Hepatic stellate cell (primary cell): ENCODE results near the gene ERC2.

Experiments
- DNase-seq: peaks from one replicate; pipeline ENCODE4 v3.0.0; 2011; ENCODE audit warnings: low spot score

ERC2 gene

DNA sequence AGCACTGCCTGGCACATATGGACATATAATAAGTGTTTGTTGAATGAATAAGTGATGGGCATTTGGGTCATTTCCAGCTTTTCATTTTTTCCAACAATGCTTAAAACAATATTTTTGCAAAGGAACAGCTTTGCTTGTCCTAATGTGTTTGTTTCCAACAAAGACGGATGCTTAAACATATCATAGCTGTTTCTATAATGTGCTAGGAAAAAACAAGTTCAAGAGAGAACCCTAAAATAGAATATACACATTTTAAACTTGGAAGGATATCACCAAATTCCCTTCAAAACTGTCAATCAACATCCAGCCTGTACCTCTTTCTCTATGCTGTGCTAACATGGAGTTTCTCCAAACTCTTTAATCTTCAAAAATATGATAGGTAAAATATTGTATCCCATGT lies 756.6 kb downstream of the ERC2 start:
- no peak for DNase-seq

DNA sequence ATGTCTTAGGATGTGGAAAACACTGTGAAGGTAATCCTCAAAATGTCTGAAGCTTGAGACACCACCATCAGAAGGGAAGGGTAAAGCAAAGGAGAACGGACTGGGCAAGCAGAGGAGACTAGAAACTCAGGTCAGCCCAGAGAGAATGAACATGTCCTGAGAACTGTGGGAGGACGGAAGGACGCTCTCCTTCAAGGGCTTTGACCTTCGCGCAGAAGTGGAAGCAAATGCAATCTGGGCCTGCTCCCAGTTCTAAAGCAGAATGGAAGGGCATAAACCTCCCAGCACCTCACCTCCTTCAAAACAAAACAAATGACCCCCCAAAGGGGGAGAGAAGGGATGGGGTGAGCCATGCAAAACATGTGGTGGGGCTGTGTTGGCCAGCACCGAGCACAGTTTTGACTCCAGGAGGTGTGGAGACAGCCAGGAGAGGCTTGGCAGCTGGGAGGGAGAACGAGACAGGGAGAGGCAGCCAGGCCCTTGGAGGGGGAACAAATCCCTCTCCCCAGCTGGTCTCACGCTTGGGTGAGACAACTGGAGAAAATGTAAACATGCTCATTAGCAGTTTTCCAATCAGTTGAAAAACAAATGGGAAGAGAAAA lies 758.8 kb downstream of the ERC2 start:
- no peak for DNase-seq

DNA sequence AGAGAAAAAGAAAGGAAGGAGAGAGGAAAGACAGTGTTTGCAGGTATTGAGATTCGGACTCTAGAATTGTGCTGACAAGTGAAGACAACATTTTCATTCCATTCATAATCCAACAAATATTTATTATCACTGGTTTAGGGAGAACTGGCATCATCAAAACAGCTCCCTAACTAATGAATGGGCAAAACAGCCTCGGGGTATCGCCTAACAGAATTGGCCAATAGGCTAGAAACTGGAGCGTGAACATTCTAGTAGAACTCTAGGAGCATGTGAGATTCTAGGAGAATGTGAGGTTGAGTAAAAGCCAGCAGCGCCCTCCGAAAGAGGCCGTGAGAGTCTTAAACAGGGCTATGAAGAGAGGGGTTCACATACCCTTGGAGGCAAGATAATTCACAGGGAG lies 759.3 kb downstream of the ERC2 start:
- DNase-seq: no peak

DNA sequence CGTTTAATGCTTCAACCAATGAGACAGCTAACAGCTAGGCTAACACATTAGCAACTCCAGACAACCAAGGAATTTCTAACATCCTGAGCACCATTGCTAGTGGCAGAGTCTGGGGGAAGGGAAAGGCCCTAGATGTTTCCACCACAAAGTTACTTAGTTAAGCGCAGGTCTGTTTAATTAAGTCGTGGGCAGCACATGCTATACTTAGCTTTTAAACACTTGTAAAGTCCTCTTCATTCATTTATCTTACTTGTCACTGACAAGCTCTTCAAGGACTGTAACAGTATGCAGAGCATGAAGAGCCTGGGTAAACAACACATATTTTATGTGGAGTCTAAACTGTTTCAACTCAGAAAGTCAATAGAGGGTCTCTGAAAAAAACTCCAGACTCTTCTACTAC lies 760.0 kb downstream of the ERC2 start:
- DNase-seq: no peak

DNA sequence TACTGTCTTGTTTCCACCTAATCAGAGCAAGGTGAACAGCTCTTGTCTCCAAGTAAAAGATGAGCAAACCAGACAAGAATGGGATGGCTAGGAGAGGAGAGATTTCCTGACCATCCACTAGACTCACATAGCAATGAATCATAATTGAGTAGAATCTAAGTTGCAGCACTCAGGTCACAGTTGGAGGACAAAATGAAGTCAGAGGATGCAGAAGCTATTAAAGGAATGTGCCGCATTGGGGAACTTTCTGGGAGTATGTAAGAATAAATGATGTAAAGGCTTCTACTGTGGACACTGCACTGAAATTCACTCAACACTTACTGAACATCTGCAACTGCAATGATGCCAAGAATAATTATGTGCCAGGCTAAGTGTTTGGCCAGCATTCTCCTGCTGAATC lies 763.7 kb downstream of the ERC2 start:
- DNase-seq: peak; percentile 29

DNA sequence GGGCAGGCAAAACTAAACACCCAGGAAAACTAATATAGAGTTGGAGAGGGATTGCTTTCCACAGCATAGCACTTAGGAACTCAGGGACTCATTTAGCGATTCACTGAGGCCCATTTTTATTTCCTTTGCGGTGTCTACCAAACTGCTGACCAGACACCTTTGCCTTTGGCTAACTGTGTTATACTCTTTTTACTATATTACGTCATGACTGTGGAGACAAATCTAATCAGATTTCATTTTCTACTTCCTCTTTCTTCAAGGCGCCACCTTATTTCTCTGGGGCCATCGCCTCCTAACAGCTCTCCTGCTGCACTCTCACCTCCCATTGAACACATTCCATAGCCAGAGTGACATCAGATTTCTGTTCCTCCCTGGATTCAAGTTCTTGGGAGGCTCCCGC lies 765.4 kb downstream of the ERC2 start:
- no peak for DNase-seq

DNA sequence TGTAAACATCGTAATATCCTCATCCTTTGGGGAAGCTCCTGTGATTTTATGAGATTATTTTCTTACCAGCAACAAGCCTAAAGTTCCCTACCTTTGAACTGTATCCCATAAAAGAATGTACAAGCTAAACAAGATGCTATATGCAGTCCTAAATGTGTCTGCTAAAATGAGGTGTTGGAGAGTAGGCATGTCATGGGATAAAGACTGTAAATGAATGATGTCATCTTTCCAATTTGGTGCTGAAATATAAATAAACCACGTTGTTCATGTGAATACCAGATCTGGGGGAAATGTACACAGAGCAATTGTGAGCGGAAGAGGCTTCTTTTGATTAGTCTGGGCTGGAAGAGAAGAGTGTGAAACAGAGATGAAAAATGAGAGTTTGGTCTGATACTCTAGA lies 766.3 kb downstream of the ERC2 start:
- DNase-seq: no peak

DNA sequence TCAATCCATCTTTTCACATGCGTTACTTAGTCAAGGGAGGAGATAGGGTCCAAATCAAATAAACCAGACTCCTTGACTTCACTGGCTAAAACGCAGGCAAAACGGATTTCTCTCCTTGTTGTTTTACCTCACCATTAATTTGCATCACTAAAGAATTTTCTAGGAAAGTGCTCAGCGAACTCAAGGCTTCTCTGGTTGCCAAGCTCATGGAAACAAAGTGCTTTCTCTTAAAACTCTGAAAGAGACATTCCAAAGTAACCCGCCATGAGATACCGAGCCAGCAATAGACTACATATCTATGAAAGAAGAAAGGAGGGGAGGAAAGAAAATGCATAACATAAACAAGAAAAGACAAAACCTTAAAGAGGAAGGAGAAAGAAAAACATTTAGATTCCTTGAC lies 769.4 kb downstream of the ERC2 start:
- no peak for DNase-seq

DNA sequence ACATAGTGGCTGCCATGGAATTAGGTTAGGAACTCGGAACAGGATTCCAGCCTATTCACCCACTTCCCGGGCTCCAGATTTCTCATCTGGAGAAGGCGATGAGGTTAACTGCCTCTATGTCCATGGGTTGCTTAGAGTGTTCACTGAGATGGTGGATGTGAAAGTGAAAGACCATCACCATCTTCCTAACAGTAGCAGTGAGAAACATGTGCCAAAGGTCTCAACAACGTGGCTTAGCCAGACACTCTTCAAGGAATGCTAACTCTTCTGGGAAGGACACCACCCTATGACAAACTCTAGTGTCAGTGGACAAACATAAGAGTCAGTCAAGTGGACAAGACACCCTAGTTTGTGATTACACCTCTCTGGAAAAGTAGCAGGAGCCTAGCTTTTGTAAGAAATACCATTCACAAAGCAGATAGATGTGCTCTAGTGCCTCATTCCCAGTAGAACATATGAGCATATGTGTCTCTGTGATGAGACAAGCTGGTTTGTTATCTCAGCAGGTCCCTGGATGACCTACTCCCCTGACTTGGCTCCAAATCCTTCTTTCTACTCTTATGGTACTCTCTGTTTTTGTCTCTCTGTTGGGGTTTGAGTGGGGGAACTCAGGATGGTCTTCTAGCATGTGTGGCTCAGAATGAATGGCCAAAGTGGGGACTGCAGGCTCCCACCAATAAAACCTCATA lies 770.9 kb downstream of the ERC2 start:
- no peak for DNase-seq

DNA sequence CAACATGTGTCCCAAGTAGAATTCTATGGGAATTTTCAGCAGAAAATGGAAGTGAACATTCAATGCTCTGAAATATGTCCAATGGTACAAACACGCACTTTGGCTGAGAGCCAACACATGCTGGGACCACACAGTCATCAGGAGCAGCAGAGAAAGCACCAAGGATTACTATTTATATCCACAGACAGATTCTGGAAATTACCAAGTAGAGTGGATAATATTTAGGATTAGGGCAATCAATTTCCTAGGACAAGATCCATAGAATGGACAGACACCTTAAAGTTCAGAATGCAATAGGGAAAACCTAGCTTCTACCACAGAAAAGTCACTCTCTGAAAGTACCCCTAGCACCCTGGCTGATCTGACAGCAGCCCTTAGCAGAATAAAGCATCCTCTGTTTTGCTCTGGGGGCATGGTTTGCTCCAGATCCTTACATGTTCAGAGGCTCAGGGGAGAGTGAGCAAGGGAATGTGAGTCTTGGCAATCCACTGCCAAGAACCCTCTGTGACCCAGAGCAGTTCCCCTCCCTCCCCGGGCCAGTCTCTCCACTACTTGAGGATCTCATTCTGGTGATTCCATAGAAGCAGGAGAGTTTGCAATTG lies 775.2 kb downstream of the ERC2 start:
- peak; percentile 40 for DNase-seq

DNA sequence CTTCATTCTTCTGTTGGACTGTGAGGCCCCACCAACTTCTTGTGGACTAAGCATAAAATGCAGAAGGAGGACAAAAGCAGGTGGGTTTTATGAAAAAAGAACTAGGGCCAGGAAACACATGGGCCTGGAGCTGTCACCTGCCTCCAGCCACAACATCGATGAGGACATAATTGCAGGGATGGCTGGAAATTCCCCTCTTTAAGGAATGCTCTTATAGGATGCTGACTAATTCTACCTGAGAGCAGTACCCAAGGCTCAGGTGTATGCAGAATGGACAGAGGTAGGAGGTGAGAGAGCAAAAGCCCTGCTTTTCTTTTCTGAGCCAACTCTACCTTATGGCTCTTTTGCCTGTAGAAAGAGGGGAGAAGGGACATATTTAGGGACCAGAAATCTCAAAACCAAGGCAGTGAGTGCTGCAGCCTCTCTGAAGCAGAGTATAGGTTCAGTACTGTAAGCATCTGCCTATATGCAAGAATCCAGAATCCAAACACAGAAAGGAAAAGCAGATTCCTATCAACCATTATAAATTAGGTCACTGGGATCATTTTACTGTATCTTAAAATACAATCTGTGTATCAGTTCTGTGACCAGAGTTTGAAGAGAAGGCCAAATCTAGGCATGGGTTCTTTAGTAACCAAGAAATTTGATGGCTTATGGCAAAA lies 775.8 kb downstream of the ERC2 start:
- no peak for DNase-seq

DNA sequence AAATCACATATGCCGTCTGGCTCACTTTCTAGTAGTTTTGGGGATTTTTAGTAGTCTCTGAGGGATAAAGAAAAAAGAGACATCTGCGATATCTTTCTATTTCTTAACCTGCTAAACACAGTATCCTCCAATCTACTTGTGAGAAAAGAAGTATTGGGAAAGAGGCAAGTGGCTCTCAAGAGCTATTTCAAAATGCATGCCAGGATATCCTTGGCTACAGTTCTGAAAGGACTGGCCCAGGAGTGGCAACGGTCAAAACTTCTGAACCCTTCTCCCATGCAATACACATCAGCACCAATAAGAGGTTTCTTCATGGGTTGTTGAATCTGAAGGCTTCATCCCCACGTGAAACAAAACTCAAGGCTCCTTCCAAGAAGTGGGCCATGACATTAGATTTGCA lies 777.1 kb downstream of the ERC2 start:
- no peak for DNase-seq

DNA sequence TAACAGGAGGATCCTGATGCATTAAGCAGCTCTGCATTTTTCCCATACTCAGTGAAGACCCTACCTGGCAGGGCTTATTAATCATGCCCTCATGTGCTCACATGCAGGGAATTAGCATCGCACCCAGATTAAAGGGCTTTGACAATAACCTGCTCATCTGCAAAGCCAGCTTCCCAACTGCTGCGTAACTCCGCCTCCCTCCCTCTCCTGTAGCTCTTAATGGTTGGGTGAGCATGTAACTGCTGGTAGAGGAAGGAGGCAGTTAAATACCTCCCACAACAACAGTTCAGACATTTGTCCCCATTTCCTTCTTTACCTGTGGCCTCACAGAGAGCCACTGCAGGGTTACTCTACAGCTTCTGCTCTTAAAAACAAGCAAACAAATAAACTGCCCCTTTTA lies 777.5 kb downstream of the ERC2 start:
- no peak for DNase-seq

DNA sequence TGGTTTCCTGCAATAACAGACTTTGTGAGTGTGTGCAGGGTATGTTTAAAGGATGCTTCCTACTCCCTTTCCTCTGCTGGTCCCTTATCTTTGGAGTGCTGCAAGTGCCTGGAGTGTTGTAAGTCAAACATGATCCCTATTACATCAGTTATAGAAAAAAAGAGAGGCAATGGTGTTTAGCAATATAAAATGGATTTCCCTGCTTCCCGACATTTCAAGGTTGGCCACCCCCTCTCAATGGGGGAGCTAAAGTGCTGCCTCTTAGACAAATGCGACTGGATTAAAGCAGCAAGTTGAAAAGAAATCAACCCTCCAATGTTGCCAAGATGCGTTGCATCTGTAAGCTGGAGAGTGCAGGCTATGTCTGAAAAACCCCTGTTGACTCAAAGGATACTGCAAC lies 778.1 kb downstream of the ERC2 start:
- no peak for DNase-seq

DNA sequence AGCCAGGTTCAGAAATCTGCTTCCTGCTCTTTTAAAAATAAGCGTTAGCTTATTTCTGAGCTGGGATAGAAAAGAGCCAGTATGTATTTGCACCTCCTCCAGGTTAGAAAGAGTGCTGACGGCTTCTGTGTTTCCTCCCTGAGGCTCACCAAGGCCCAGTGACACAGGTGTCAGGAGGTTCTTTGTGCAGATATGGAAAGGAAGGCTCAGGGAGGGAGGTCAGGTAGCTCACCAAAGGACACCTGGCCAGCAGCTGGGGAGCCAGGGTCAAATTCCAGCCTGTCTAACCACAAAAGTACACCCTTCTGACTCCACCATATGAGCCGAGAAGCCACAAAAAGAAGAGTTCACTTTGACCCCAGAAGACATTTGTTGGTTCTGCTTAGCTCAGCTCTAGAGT lies 780.1 kb downstream of the ERC2 start:
- no peak for DNase-seq

DNA sequence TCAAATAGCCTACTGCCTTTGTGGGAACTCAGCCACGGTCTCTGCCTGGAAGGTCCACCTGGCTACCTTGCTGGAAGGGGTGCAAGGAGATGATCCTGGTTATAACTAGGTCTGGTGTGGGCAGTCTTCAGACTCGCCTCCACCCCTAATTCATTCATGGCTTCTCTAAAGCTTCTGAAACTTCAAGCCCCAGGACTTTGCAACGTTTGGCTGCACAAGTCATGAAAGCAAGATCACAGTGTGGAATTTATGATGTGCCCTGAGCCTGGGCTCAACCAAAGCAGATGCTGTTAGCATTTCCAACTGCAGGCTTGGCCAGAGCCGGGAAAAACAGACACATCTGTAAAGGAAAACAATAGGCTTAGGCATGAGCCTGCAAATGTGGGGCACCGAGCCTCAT lies 780.7 kb downstream of the ERC2 start:
- DNase-seq: no peak

DNA sequence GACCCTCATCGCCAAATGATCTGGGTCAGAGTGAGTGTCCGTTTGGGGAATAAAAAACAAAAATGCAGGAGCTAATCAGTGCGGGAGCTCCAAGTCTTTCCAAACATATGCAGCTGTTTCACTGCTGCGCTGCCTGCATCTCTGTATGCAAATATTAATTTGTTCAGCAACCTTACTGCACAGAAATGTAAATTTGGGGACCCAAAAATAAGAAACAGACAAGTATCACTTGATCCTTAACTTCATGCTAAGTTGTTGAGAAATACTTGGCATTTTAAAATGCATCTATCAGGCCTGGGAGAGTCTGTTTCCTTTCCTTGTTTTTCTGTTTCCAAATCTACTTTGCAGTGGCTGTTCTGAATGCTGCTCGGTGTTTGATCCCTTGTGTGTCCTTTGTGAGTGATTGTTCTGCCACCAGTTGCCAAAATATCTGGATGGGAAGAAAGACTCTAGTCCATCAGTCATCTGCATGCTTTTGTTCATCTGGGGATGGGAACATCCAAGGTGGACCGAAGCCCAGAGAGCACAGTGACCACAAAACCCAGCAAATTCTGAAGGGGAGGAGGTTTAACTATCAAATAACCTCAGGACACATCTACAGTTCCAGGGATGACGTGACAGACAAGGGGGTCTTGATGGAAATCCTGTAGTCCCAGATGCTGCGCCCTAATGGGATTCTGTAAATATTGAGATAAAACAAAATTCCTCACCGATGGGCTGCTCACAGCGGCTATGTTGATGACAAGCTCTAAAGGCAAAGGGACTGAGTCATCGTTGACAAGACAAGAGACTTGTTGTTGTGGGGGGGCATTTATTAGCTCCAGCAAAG lies 781.6 kb downstream of the ERC2 start:
- no peak for DNase-seq

DNA sequence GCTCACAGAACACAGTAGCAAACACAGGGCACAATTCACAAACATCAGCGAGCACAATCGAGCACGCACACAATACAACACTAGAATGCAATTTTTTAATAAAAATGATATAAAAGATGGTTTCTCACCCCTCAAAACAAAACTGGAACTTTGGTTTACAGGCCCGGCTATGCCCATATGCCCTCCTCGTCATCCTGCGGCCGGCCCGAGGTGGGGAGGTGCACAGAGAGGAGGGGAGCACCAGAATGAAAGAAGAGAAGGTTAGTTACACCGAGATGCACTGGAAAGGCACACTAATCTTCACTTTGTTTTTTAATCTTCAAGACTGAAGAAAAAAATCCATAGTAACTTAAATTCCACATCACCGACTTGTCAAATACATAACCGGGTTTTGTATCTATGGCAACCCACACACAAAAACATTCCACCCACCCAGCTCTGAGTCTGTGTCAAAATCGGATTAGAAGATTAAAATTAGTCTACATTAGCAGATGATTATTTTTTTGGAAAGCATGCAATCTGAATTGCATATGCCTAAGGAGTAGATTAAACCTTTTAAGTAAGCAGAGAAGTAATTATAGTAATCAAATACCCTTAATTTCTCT lies 784.5 kb downstream of the ERC2 start:
- DNase-seq: no peak

DNA sequence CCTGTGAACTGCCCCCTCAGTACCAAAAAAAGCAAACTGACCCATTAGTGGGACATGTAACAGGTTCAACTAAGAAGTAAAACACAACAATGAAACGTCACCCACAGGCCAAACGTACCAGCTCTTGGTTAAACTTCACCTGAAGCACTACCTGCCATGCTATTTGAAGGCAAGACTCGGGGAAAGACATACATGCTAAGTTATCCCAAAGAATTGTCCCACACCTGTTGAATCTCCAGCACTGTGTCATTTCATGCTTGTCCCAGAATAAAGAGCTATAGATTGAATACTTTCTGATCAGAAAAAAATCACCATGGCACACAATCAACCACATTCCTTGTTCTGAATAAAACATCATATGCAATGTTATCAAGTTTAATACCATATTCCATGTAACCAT lies 785.8 kb downstream of the ERC2 start:
- no peak for DNase-seq

DNA sequence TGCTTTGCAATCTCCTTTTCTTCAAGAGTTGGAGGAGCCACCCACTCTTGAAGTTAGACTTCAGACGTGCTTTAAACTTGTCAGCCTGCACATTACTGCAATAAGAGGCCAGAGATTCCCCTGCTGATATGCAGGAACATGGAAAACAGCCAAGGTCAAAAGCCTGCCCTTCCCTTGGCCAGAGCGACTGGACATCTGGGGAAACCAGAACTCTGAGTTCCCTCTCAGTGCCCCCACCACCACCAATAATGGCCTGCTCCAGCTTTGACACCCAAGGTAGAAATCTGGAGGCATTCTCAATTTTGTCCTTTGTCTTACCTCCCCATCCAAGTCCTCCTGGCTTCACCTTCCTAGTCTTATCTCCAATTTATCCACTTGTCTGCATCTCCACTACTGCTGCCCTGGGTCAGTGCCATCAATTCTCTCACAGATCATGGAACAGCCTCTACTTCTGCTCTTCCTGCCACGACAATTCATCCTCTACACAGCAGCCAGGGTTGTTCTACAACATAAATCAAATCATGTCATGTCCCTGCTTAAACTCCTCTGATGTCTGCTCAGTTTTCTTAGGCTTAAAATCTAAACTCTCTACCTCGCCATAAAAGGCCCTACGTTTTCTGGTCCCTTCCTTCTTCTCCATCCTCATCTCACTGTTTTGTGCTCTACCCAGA lies 789.6 kb downstream of the ERC2 start:
- no peak for DNase-seq

DNA sequence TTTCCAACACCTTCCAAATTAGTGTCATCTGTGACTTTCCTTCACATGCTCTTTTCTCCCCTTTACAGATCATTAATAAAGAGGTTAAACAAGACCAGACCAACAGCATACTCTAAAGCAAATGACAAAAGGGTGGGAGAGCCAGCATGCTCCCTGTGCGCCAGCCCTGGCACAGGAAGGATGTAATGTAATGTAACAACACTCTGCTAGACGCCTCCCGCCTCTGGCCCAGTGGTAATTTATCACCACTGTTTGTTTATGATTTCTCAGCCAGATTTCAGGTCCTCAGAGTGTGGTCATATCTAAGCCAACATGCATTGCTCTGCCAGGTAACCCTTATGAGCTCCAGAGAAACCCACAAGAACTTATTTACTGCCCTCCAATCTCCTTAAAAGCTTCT lies 791.6 kb downstream of the ERC2 start:
- no peak for DNase-seq

DNA sequence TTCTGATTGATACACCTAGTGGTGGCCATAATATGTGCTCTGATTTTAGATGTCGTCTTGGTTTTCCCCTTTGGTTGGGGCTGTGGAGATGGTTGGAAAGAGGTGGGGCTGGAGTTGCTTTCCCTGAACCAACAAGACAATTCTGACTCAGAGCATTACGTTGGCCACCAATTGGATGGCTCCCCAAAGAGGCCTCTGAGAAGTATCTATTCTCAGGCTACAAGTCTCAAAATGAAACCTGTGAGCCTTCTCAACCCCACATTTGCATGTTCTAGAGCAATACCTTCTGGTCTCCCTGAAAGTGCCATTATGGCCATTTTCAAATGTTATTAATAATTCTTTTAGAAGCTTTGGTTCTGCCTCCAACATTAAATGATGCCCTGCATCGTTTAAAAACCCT lies 792.8 kb downstream of the ERC2 start:
- DNase-seq: no peak
